HCT116 (cell line): ENCODE results near the gene PAXIP1. TPM values are rescaled to one million over a fixed set of nuclear protein-coding genes. Genes with fewer than 3 reads are reported as not detected.

Experiments
- ATAC-seq: fragments of 200-7000 bp; cut with Tn5 transposase; 2 replicates; pipeline ENCODE4 v1.9.1; 2020; ENCODE audit warnings: mild to moderate bottlenecking, moderate library complexity
- BruUV-seq: library from RNA; stranded (reverse); fragments of 400-500 nt; replicated peaks from 2 replicates; lab custom pipeline; 2021; lab: Mats Ljungman, UMichigan
- CTCF ChIA-PET: fragments of 300-600 bp; sonication (Branson Sonifier 250); formaldehyde crosslinking; loops from one replicate; lab custom pipeline; 2021; ENCODE audit warnings: antibody characterized with exemption; lab: Charles Lee
- POLR2A ChIA-PET: fragments of 300-600, 350-600 bp; sonication (Branson Sonifier 250); formaldehyde crosslinking; loops from one replicate; lab custom pipeline; 2021; ENCODE audit warnings: antibody characterized with exemption; lab: Charles Lee
- RAD21 ChIA-PET, 2 experiments: fragments of 300-600 bp; sonication (Branson Sonifier 250); formaldehyde crosslinking; loops; one replicate each; lab custom pipeline; 2023; ENCODE audit warnings: low total read pairs in 2 of 2; ENCODE audit not compliant: uncharacterized antibody in 2 of 2, unreplicated experiment in 2 of 2, low non-redundant PET in 1 of 2; lab: Charles Lee
- DNase-seq: peaks from one replicate; pipeline ENCODE4 v3.0.0-alpha.2; 2010; ENCODE audit warnings: low read depth, low spot score
- H2AFZ ChIP-seq: fragments of 200-600 bp; shearing (Covaris generic), sonication (generic); 2 replicates; pipeline ENCODE4 v1.6.1; 2017; ENCODE audit warnings: low read depth, mixed run types, mixed read lengths, antibody characterized with exemption, low read length; ENCODE audit not compliant: poor library complexity, severe bottlenecking
- H3K27ac ChIP-seq: 2 replicates; pipeline ENCODE4 v1.5.1; 2012; ENCODE audit warnings: low read depth, low read length
- H3K27me3 ChIP-seq: fragments of 200-600 bp; sonication (generic); 2 replicates; pipeline ENCODE4 v1.6.1; 2016; ENCODE audit warnings: mixed run types, low read length, mixed read lengths; ENCODE audit not compliant: insufficient read depth
- H3K36me3 ChIP-seq, 2 experiments: fragments of 200-500 bp in 1 of 2; fragments of 200-600 bp in 1 of 2; sonication (Bioruptor generic) in 1 of 2; sonication (generic) in 1 of 2; 2 replicates each; pipeline versions ENCODE4 v1.5.1 to v1.6.1; 2014 to 2016; ENCODE audit warnings: low read length in 2 of 2, inconsistent platforms in 1 of 2, mixed read lengths in 1 of 2, mixed run types in 1 of 2; ENCODE audit not compliant: insufficient read depth in 2 of 2, control insufficient read depth in 1 of 2
- H3K4me1 ChIP-seq, 2 experiments: fragments of 200-600 bp in 1 of 2; sonication (generic) in 1 of 2; 2 replicates each; pipeline versions ENCODE4 v1.5.1 to v1.6.1; 2012 to 2017; ENCODE audit warnings: low read length in 2 of 2, inconsistent platforms in 1 of 2, mild to moderate bottlenecking in 1 of 2, mixed read lengths in 1 of 2, mixed run types in 1 of 2, moderate library complexity in 1 of 2; ENCODE audit not compliant: insufficient read depth in 2 of 2, control insufficient read depth in 1 of 2
- H3K4me2 ChIP-seq: fragments of 200-600 bp; sonication (generic); 2 replicates; pipeline ENCODE4 v1.6.1; 2017; ENCODE audit warnings: mixed run types, low read length, mixed read lengths
- H3K4me3 ChIP-seq, 2 experiments: fragments of 200-600 bp in 1 of 2; sonication (generic) in 1 of 2; replicated peaks in 1 of 2; 2 replicates each; pipeline ENCODE4 v1.5.1; 2011 to 2016; ENCODE audit warnings: low read length in 2 of 2, control low read depth in 1 of 2, low read depth in 1 of 2, mild to moderate bottlenecking in 1 of 2, mixed read lengths in 1 of 2, mixed run types in 1 of 2
- H3K79me2 ChIP-seq: fragments of 200-600 bp; sonication (generic); 2 replicates; pipeline ENCODE4 v1.6.1; 2017; ENCODE audit warnings: mild to moderate bottlenecking, mixed run types, low read length, moderate library complexity, mixed read lengths; ENCODE audit not compliant: insufficient read depth
- H3K9ac ChIP-seq: fragments of 200-600 bp; sonication (generic); 2 replicates; pipeline ENCODE4 v1.6.1; 2016; ENCODE audit warnings: low read length, mixed read lengths
- H3K9me2 ChIP-seq: fragments of 200-600 bp; sonication (generic), shearing (Covaris generic); 2 replicates; pipeline ENCODE4 v1.6.1; 2017; ENCODE audit warnings: mixed run types, mild to moderate bottlenecking, moderate library complexity; ENCODE audit not compliant: insufficient read depth
- H3K9me3 ChIP-seq, 2 experiments: fragments of 200-500 bp in 1 of 2; fragments of 200-600 bp in 1 of 2; sonication (Bioruptor generic) in 1 of 2; sonication (generic) in 1 of 2; 2 replicates each; pipeline ENCODE4 v1.6.1; 2014 to 2017; ENCODE audit warnings: low read length in 2 of 2, mixed read lengths in 2 of 2, inconsistent platforms in 1 of 2, low read depth in 1 of 2, mild to moderate bottlenecking in 1 of 2, mixed run types in 1 of 2, moderate library complexity in 1 of 2; ENCODE audit not compliant: control insufficient read depth in 1 of 2, insufficient read depth in 1 of 2
- H4K20me1 ChIP-seq: fragments of 200-600 bp; sonication (generic), shearing (Covaris generic); 2 replicates; pipeline ENCODE4 v1.6.1; 2017; ENCODE audit warnings: mixed run types, mild to moderate bottlenecking, moderate library complexity; ENCODE audit not compliant: insufficient read depth
- ATF3 ChIP-seq: IDR thresholded peaks from 2 replicates; pipeline ENCODE4 v1.6.1; 2012
- CEBPB ChIP-seq: IDR thresholded peaks from 2 replicates; pipeline ENCODE4 v1.6.1; 2012; ENCODE audit warnings: low read depth
- CTCF ChIP-seq, 3 experiments: fragments of 200-600 bp in 1 of 3; sonication (generic) in 1 of 3; IDR thresholded peaks in 2 of 3; conservative IDR thresholded peaks in 1 of 3; 2 replicates each; pipeline ENCODE4 v1.5.1; 2012 to 2017; ENCODE audit warnings: low read depth in 2 of 3, low read length in 2 of 3, antibody characterized with exemption in 1 of 3, borderline replicate concordance in 1 of 3, control low read depth in 1 of 3, mild to moderate bottlenecking in 1 of 3, mixed read lengths in 1 of 3, mixed run types in 1 of 3, moderate library complexity in 1 of 3; ENCODE audit not compliant: insufficient read depth in 1 of 3
- EGR1 ChIP-seq: IDR thresholded peaks from 2 replicates; pipeline ENCODE4 v1.6.1; 2012; ENCODE audit warnings: low read depth
- ELF1 ChIP-seq: IDR thresholded peaks from 2 replicates; pipeline ENCODE4 v1.6.1; 2012; ENCODE audit warnings: low read depth, borderline replicate concordance
- EZH2 ChIP-seq: fragments of 200-600 bp; sonication (generic); IDR thresholded peaks from 2 replicates; pipeline ENCODE4 v1.6.1; 2017; ENCODE audit warnings: antibody characterized with exemption, mixed run types
- EZH2phosphoT487 ChIP-seq: fragments of 200-600 bp; IDR thresholded peaks from 2 replicates; pipeline ENCODE4 v1.6.1; 2018; ENCODE audit warnings: antibody characterized with exemption, borderline replicate concordance
- JUND ChIP-seq: IDR thresholded peaks from 2 replicates; pipeline ENCODE4 v1.6.1; 2012
- MAX ChIP-seq: IDR thresholded peaks from 2 replicates; pipeline ENCODE4 v1.6.1; 2012
- POLR2A ChIP-seq: IDR thresholded peaks from 2 replicates; pipeline ENCODE4 v1.7.0; 2011; ENCODE audit warnings: borderline replicate concordance; ENCODE audit not compliant: insufficient read depth, insufficient read length; ENCODE audit errors: extremely low read depth
- POLR2AphosphoS5 ChIP-seq: IDR thresholded peaks from 2 replicates; pipeline ENCODE4 v1.6.1; 2011; ENCODE audit warnings: mild to moderate bottlenecking, low read depth, low read length, moderate library complexity
- REST ChIP-seq: IDR thresholded peaks from 2 replicates; pipeline ENCODE4 v1.6.1; 2012; ENCODE audit warnings: low read depth
- SIN3A ChIP-seq: IDR thresholded peaks from 2 replicates; pipeline ENCODE4 v1.6.1; 2012; ENCODE audit warnings: low read depth
- SRF ChIP-seq: IDR thresholded peaks from 2 replicates; pipeline ENCODE4 v1.6.1; 2012; ENCODE audit warnings: low read depth
- YY1 ChIP-seq: IDR thresholded peaks from 2 replicates; pipeline ENCODE4 v1.6.1; 2011; ENCODE audit warnings: low read length, low read depth, moderate library complexity, mild to moderate bottlenecking; ENCODE audit not compliant: insufficient replicate concordance; ENCODE audit errors: extremely low read depth
- ZNF274 ChIP-seq: fragments of 200-500 bp; sonication (Bioruptor generic); IDR thresholded peaks from 2 replicates; pipeline ENCODE4 v1.6.1; 2014; ENCODE audit warnings: mild to moderate bottlenecking, low read depth, low read length, inconsistent platforms
- intact Hi-C: fragments of 100-400 bp; cut with micrococcal nuclease; formaldehyde crosslinking; loops from 2 replicates; pipeline ENCODE4 v1.10.0; 2022
- total RNA-seq: library from RNA; stranded (reverse); gene quantifications from one replicate; pipeline ENCODE4 v1.2.1, GENCODE V29; 2021; ENCODE audit not compliant: unreplicated experiment

PAXIP1 gene
- total RNA-seq, 1 experiment from 2014 or later: 20.4 TPM

GRCh38 chr7:155017834-155018233, 14.9 kb upstream of the PAXIP1 start:
- POLR2A ChIA-PET: no interaction called here
- Histone ChIP-seq H3K4me2 (no peak overlapping the region), H3K9ac (no peak overlapping the region), H3K27ac (no peak overlapping the region), H4K20me1 (no peaks in the 10 kb centered on the region; the same call in 1 of the 2 replicates), H3K79me2 (no peaks in the 10 kb centered on the region), H3K27me3 (no peaks in the 10 kb centered on the region), H3K9me3 (no peaks in the 10 kb centered on the region), H3K36me3 (no peaks in the 10 kb centered on the region), H3K4me3 (no peak overlapping the region), H3K9me2 (no peaks in the 10 kb centered on the region), H2AFZ (no peak overlapping the region), H3K4me1 (no peaks in the 10 kb centered on the region)
- intact Hi-C loops: no loop called here
- TF ChIP-seq JUND (no peak), CTCF (IDR thresholded peaks at IDR 0.05 in 2 of 3, conservative IDR thresholded peaks at IDR 0.05 in 1 of 3; ENCODE audit: borderline replicate concordance in 1 of 3, insufficient read depth in 1 of 3, low read depth in 2 of 3, low read length in 2 of 3) (no peak), SIN3A (no peak), MAX (no peak), ATF3 (no peak), POLR2AphosphoS5 (no peak), SRF (no peak), ELF1 (no peak), EGR1 (no peak), ZNF274 (no peak), REST (no peak), YY1 (no peak), EZH2 (no peak), POLR2A (no peak), CEBPB (no peak), EZH2phosphoT487 (no peak)
- RAD21 ChIA-PET: no interaction called here
- CTCF ChIA-PET: no interaction called here
- ATAC-seq: no peak
- BruUV-seq: no TSS peak
- no peak for DNase-seq
